ENCODE results near the gene C1orf21.

GRCh38 chr1:184352776-184353175, 34.1 kb upstream of the C1orf21 start:
- TF ChIP-seq CTCF (IDR thresholded peaks at IDR 0.05; ENCODE audit: low read length) (no peak), EZH2 (IDR thresholded peaks at IDR 0.05; ENCODE audit: borderline replicate concordance, low read length) (no peak)
